NOMO-1 (cell line): Measurements from ENCODE around the gene AKR1C1.
"Not testable (repeated sequence)": the region's sequence is repeated elsewhere in the genome, so short reads cannot be mapped to it uniquely, and the experiment has no call there.

Source experiments
- DNase-seq, 2 experiments: peaks; one replicate each; lab custom pipeline; 2025; ENCODE audit not compliant: unreplicated experiment in 2 of 2; lab: John Stamatoyannopoulos, UW

The AKR1C1 gene

GRCh38 chr10:4947039-4947634 lies 16.1 kb upstream of the AKR1C1 start:
- no peak for DNase-seq

DNA sequence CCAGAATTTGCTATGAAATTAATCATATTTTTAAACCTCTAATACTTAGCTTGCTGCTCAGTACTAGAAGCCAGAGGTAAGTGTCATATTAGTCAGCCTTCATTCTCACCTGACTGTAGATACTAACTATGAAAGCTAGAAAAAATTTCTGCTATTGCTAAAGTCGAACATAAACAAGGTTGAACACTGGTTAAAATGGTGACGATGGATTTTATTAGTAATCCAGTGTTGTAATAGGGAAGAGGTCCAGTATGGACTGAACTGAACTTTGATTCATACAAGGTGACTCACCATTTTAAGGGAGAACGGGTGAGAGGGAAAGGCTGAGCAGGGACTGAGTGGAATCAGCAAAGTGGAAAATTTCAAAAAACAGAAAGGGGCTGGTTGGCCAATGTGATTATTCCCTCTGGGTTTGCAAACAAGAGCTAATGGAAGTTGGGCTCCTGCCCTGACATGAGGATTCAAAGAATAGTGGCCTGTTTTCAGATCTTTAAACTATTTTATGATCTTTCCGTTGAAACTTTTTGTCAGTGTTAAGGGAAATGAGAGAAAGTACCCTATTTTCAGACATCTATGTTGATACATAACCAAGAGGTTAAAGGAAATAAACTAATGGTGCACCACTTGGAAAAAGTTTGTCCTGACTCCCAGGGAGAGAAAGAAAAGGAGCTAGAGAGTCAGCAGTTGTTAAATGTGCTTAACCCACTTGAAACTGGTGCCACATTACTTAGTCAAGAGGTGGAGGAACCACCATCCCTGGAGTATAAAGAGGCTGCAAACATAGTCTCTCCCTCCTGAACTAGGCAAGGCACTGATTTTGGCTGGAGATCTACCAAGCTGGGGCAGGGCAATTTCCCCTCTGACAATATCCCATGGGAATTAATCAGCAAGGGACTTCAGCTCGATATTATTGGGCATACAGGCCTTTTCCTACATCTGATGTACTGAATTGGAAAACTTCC lies 15.3 kb upstream of the AKR1C1 start:
- DNase-seq, result no peak

- not testable (repeated sequence) for DNase-seq
Measured at GRCh38 chr10:4951512-4952162, 11.6 kb upstream of the AKR1C1 start.

GRCh38 chr10:4953405-4953804 lies 9.8 kb upstream of the AKR1C1 start:
- DNase-seq, result no peak

DNA sequence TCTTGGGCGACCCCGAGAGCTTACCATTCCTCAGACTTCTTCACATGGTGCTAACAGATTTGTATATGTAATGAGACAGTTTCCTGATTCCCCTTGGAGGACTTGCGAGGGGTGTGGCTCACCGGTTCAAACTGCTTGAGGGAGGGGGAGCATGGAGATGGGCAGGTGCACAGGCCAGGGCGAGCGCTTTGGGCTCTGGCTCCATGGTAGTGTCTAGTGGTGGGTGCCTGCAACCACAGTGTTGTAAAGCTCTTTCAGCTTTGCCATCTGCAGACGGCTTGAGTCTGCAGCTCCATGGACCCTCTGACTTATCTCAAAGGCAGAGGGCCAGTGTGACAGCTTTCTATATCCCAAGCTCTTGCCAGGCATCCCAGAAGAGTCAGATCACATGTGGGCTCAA lies 7.1 kb upstream of the AKR1C1 start:
- DNase-seq, result not testable (repeated sequence)

DNA sequence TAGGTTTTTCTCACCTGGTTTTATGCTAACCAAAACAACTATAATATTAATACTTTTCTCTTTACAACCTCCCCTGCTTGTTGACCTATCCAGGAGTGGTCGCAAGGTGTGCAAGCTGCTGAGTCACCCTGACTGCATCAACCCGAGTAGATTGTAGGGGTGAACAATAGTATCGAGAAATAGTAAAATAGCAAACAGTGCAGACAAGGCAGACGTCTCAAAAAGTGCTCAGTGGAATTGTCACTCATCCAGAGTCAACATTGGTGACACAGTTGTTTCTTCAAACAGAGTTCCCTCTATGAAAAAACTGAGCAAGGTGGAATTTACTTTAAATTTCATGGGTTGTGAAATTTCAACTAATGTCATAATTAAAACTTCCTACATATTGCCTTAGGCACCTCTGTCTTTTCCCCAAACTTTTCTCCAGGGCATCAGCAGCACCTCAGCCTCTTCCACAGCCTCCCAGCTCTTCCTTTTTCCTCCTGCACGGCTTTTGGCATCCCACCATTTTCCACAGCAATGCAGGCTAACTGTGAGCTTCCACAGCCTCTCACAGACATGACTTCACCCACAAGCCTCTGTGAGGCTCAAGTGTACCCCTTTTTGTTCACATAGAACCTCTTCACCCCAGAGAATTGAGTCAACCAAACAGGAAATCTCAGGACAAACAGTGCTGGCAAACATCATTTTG lies 6.1 kb upstream of the AKR1C1 start:
- DNase-seq, result not testable (repeated sequence)

DNA sequence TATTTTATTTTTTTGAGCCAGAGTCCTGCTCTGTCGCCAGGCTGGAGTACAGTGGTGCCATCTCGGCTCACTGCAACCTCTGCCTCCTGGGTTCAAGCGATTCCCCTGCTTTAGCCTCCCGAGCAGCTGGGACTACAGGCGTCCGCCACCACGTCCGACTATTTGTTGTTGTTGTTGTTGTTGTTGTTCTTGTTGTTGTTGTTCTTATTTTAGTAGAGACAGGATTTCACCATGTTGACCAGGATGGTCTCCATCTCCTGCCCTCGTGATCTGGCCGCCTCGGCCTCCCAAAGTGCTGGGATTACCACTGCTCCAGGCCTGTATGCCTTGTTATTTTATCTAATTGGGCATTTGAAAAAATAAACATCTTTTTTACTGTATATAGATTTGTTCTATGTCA lies 1.7 kb upstream of the AKR1C1 start:
- not testable (repeated sequence) for DNase-seq

- DNase-seq, result not testable (repeated sequence)
Measured at GRCh38 chr10:4962308-4962707, 907 bp upstream of the AKR1C1 start.

DNA sequence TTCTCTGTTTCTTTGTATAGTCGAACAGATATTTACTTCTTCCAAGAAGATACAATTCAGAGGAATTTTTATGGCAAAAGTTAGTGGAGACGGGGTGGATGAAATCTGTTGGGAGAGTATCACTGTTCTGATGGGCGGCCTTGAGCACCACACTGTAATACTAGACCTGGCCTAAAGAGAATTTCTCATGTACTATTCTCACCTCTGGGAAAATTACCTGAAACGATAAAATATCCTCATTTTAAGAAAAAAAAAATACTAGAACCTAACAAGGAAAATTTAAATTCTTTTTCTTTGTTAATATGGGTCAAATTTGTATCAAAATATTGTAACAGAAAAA lies 570 bp downstream of the AKR1C1 start:
- DNase-seq, result not testable (repeated sequence)

GRCh38 chr10:4965763-4966162 lies 2.5 kb downstream of the AKR1C1 start:
- DNase-seq, result not testable (repeated sequence)

- not testable (repeated sequence) for DNase-seq
Measured at GRCh38 chr10:4967189-4967588, 4.0 kb downstream of the AKR1C1 start.

GRCh38 chr10:4969289-4969688 lies 6.1 kb downstream of the AKR1C1 start:
- not testable (repeated sequence) for DNase-seq

DNA sequence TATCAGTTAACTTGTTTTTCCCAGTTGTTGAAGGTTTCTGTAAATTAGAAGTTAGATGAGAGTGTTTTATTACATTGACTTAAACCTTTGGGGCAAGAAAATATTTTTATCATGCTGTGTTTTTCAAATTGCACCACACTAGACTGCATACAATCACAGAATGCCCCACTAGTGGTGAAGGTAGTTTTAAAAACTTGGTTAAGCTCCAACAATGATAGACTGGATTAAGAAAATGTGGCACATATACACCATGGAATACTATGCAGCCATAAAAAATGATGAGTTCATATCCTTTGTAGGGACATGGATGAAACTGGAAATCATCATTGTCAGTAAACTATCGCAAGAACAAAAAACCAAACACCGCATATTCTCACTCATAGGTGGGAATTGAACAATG lies 7.1 kb downstream of the AKR1C1 start:
- not testable (repeated sequence) for DNase-seq

DNA sequence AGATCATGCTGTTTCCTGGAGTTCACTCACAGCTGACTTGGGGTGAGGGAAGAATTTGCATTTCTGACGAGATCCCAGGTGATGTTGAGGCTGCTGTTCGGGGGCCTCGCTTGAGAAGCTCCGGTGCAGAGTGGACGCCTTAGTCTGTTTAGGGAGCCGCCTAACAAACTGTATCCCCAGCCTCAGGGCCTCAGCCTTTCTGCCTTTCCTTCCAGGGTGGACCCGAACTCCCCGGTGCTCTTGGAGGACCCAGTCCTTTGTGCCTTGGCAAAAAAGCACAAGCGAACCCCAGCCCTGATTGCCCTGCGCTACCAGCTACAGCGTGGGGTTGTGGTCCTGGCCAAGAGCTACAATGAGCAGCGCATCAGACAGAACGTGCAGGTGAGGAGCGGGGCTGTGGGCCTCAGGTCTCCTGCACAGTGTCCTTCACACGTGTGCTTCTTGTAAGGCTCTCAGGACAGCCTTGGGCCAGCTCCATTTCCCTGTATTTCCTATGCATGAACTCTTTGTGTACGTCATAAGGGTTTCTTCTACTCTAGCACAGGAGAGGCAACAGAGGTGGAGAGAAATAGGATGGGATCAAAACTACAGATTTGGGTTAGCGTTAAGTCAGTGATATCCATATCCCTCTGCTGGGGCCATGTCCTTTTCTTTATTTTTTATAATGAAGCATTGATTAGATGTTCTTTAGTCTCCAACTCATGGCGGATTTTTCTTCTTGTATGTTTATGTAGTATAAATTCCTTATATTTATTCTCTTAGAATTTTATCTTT lies 9.3 kb downstream of the AKR1C1 start:
- not testable (repeated sequence) for DNase-seq

DNA sequence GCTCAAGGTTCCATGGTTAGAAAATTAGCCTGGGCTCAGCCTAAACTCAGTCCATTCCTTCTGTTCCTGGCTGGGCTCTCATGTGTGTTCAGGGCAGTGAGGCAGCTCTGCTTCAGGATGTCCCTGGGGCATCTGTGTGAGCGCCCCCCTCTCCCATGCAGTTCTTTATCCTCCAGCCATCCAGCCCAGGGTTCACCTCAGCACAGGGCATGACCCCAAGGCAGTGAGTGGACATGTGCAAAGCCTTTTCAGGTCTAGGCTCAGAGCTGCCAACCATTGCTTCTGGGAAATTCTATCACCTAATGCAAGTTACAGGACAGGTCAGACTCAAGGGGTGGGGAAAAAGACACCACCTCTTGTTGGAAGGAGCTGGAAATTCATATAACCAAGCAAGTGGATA lies 10.1 kb downstream of the AKR1C1 start:
- DNase-seq, result not testable (repeated sequence)

DNA sequence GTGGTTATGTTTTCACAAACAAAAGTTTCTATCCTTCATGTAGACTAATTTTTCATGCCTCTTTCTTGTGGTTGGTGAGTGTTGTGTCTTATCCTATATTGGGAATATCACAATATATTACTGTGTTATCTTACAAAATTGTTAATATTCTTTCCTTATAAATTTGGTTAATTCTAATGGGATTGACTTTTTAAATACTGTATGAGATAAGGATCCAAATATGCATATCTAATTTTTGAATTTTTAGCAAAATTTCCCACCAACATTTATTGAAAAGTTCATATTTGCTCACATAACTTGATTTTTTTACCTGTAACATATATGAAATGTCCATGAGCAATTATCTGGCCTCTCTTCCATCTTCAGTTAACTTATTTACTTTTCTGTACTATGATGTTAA lies 11.2 kb downstream of the AKR1C1 start:
- not testable (repeated sequence) for DNase-seq

GRCh38 chr10:4977025-4977424 lies 13.8 kb downstream of the AKR1C1 start:
- no peak for DNase-seq

DNA sequence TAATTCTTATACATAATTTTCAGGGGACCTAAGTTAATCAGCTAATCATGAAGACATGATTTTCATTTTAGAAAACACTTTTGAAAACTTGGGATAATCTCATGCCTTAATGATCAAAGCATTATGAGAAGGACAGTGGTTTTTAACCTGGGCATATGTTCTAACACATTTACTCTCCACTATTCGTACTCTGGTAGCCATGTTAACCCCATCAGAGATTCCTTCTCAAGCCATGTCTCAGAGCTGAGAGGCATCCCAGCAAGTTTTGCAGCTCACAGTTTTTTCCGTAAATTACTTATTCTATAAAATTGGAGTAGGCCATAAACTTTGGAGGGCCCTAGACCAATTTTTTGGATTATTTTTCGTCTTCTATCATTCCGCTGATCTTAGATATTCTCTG lies 15.7 kb downstream of the AKR1C1 start:
- DNase-seq, result no peak

DNA sequence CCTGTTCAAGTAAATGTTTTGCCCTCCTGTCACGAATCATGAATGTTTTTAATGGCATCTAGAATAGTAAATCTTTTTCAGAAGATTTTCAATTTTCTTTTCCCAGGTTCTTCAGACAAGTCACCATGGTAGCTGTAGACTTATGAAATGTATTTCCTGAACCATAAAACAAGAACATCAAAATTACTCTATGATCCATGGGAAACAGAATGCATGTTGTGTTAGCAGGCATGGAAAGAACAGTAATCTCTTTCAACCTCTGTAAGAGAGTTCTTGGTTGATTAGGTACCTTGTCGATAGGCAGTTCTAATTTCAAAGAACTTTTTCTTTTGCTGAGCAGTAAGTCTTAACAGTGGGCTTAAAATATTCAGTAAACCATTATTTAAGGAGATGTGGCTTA lies 17.6 kb downstream of the AKR1C1 start:
- DNase-seq, result no peak

GRCh38 chr10:4981722-4982471 lies 18.7 kb downstream of the AKR1C1 start:
- no peak for DNase-seq
